Astrocyte (in vitro differentiated cells and primary cell): Measurements from ENCODE around the gene NEU1.

Experiments used
- CTCF ChIP-seq: IDR thresholded peaks from 2 replicates; pipeline ENCODE4 v1.5.1; 2011; ENCODE audit warnings: low read depth, mild to moderate bottlenecking, inconsistent platforms, low read length, moderate library complexity; ENCODE audit not compliant: insufficient read depth
- EZH2 ChIP-seq: IDR thresholded peaks from 2 replicates; pipeline ENCODE4 v1.6.1; 2012; ENCODE audit warnings: mild to moderate bottlenecking, low read length, inconsistent platforms; ENCODE audit not compliant: insufficient read depth

- TF ChIP-seq CTCF (no peak), EZH2 (no peak)
These were observed 13.3 kb upstream of the NEU1 start for GRCh38 chr6:31875877-31876276.
